Activated CD4-positive, CD25-positive, alpha-beta regulatory T cell treated with anti-CD3 and anti-CD28 coated beads, Interleukin-2, amount 50 U/mL, for 16 hours (primary cell): ENCODE measurements around the gene HIF1A.
"Not testable (repeated sequence)": the region's sequence is repeated elsewhere in the genome, so short reads cannot be mapped to it uniquely, and the experiment has no call there.

Experiments
- DNase-seq: peaks from one replicate; pipeline ENCODE4 v3.0.0-alpha.2; 2020; ENCODE audit warnings: low read depth, low spot score

Gene HIF1A

GRCh38 chr14:61707774-61708173 lies 12.5 kb downstream of the HIF1A start:
- not testable (repeated sequence) for DNase-seq

GRCh38 chr14:61708693-61709092 lies 13.4 kb downstream of the HIF1A start:
- DNase-seq: not testable (repeated sequence)

- no peak for DNase-seq
Observed at GRCh38 chr14:61710853-61711817, 15.8 kb downstream of the HIF1A start.

DNA sequence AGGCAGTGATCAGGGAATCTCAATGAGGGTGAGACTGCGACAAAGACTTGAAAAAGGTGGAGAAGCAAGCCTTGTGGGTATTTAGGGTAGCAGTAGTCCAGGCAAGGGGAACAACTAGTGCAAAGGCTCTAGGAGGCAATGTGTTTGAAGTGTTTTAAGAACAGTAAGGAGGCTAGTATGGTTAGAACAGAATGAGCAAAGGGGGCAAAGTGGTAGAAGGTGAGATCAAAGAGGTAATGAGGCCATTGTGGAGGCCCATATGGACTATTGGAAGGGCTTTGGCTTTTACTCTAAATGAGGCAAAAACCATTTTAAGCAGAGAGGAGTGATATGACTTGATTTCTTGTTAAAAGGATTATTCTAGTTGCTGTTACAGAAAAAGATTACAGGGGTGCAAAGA lies 16.8 kb downstream of the HIF1A start:
- DNase-seq: no peak

DNA sequence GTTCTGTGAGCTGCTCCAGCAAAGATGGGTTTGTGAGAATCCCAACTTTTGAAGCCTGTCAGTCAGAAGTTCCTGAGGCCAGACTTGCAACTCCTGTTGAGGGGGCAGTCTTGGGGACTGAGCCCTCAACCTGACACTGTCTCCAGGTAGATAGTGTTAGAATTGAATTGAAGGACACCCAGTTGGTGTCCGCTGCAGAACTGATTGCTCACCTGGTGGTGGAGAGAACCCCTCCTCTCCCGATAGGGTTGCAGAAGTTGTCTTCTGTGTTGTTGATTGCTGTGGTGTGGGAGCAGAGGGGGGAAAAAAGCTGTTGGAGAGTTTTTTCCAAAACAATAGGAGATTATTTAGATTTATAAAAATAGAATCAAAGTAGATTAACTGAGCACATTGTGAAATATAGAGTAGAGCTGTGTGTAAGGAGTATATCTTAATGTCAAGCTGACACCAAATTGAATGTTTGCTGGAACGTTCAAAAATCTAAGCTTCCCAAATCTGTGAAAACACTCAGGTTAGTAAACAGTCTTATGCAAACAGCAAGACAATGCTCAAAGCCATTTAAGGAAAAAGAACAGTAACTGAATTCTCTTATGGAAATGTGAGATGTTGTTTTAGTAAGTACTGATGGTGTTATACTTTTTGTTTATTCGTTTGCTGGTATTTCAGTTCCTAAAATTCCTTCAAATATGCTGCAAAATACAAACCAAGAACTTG lies 18.6 kb downstream of the HIF1A start:
- DNase-seq: no peak

DNA sequence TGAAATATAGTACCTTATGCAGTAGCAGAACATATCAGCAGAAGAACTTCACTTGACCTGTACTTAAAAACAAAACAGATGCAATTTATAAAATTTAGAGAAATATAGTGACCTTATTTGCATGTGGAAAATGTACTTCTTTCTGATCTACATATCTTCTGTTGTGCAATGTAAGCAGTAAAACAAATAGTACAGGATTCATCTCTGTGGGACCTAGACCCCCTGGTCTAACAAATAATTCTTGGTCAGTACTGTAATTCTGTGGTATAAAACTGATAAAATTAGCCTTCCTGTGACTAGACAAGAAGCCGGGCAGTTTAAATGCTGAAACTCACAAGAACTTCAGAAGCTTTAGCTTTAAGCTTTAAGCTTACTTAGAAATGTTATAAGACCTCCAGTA lies 21.6 kb downstream of the HIF1A start:
- DNase-seq: no peak

DNA sequence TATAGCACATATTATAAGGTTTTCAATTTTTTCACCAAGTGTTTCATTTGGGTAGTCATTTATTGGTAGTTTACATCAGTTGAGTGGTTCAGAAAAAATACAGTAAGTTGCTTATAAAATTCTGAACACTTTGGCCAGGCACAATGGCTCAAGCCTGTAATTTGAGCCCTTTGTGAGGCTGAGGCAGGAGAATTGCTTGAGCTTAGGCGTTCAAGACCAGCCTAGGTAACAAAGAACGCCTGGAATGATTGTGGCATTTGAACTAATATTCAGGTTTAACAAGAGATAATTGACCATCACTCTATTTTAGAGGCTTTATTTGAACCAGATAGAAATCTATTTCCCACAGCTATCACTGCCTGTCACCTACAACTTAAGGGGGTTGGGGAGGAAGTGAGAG lies 22.7 kb downstream of the HIF1A start:
- DNase-seq: no peak

GRCh38 chr14:61719344-61720293 lies 24.3 kb downstream of the HIF1A start:
- no peak for DNase-seq

DNA sequence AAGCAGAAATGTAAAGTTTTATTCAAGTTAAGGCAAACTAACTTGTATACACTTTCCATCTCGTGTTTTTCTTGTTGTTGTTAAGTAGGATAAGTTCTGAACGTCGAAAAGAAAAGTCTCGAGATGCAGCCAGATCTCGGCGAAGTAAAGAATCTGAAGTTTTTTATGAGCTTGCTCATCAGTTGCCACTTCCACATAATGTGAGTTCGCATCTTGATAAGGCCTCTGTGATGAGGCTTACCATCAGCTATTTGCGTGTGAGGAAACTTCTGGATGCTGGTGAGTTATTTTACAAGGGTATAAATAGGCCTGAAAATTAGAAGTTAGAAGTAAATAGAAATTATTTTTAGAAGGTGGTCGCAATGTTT lies 25.0 kb downstream of the HIF1A start:
- DNase-seq: no peak

- no peak for DNase-seq
Observed at GRCh38 chr14:61720741-61721140, 25.4 kb downstream of the HIF1A start.

DNA sequence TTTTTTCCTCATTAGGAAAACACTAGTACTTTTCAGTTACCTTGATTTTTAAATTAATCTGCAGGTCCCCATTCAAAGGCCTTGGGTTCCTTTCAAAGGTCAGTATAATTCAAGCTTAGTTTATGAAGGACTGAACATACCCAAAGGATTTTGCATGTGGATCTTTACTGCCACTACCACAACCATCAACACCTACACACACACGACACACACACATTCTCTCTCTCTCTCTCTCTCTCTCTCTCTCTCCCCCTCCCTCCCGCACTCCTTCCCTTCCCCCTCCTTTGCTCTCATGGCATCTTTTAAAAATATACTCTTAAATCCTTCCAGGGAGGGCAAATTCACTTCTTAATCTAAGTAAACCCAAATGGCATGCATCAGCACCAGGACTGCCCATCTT lies 28.8 kb downstream of the HIF1A start:
- no peak for DNase-seq

DNA sequence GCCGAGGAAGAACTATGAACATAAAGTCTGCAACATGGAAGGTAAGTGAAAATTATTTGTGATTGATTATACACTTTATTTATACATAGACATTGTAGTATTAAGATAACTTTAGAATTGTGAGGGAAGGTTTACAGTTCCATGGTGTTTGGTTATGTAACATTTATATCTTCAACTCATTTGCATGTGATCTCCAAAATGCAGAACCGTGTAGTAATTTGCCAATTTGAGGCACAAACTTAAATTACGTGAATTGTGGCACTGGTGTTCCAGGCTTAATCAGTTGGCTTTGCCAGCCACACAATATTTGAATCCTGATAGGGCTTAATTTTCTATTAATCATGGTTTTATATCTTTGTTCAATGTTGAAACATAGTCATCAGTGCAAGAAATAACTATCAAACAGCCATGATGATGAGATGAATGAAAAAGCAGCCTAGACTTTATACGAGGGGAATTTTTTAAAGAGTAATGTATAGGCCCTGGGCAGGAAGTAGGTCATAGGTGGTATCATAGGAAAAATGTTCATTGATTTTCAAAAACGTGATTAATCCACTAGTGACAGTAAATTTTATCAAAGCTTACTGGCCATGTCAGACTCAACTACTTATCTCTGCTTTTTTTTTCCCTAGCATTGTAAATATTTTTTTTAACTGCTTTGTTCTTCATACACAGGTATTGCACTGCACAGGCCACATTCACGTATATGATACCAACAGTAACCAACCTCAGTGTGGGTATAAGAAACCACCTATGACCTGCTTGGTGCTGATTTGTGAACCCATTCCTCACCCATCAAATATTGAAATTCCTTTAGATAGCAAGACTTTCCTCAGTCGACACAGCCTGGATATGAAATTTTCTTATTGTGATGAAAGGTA lies 31.7 kb downstream of the HIF1A start:
- no peak for DNase-seq

DNA sequence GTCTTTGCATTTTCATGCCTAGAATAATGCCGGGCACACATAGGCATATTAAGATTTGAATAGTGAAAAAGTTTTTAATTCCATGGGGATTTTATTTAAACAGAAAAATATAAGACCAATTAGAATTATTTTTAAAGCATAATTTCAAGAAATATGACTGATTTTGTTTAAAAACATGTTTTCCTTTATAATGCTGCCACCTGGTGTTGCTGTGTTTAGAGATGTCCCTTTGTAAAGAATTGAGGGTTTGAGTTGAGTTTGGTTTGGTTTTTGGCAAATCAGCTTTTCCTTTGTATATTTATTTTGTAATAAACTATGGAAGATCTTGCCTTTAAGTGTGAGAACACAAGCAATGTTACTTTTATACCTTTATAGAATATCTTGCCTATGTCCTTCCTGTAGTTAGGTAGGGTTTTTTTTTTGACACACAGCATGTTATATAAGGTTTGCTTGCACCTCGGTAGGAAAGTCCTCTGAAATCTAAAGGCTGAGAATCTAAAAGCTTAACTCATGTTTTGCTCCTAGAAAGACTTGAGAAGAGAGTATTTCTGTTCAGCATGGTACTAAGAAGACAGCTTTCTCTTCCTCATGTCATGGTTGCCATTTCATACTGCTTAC lies 35.6 kb downstream of the HIF1A start:
- DNase-seq: no peak

GRCh38 chr14:61733972-61734371 lies 38.7 kb downstream of the HIF1A start:
- DNase-seq: no peak

- DNase-seq: no peak
Observed at GRCh38 chr14:61736751-61737150, 41.4 kb downstream of the HIF1A start.

GRCh38 chr14:61737915-61738314 lies 42.6 kb downstream of the HIF1A start:
- DNase-seq: no peak

GRCh38 chr14:61739133-61739532 lies 43.8 kb downstream of the HIF1A start:
- DNase-seq: no peak

- no peak for DNase-seq
Observed at GRCh38 chr14:61742371-61742770, 47.1 kb downstream of the HIF1A start.

DNA sequence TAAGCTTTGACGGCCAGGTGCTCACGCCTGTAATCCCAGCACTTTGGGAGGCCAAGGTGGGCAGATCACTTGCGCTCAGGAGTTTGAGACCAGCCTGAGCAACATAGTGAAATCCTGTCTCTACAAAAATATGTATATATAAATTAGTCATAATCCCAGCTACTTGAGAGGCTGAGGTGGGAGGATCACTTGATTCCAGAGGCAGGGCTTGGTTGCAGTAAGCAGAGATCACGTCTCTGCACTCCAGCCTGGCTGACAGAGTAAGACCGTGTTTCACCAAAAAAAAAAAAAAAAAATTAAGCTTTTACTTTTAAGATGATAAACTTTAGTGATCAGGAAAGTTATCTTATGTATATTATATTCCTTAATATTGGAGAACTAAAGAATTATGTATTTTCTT lies 48.9 kb downstream of the HIF1A start:
- no peak for DNase-seq

DNA sequence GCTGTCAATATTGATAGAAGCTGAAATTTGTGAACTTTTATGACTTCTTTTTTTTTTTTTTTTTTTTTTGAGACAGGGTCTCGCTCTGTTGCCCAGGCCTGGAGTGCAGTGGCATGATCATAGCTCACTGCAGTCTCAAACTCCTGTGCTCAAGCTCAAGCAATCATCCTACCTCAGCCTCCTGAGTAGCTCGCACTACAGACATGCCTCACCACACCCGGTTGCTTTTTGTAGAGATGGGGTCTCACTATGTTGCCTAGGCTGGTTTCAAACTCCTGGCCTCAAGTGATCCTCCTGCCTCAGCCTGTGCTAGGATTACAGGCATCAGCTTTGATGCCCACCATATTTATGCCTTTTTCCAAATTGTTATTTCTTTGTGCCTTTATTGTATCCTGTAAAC lies 51.0 kb downstream of the HIF1A start:
- DNase-seq: not testable (repeated sequence)
